K562 (cell line): Measurements from ENCODE around the gene NCOA3. TPM values are rescaled to one million over a fixed set of nuclear protein-coding genes. Genes with fewer than 3 reads are reported as not detected.

Experiments used
- ADNP ChIP-seq: fragments of 200-800 bp; sonication (Bioruptor generic); IDR thresholded peaks from 2 replicates; pipeline ENCODE4 v1.6.1; 2016; ENCODE audit warnings: missing genetic modification characterization, missing compliant biosample characterization
- CBX1 ChIP-seq: sonication (generic); IDR thresholded peaks from 2 replicates; pipeline ENCODE4 v1.6.1; 2016; ENCODE audit warnings: antibody characterized with exemption, low read depth, mild to moderate bottlenecking
- CBX3 ChIP-seq, 2 experiments: IDR thresholded peaks; 1 replicate in 1 of 2; 2 replicates in 1 of 2; pipeline ENCODE4 v1.6.1; 2012; ENCODE audit warnings: inconsistent platforms in 2 of 2, low read length in 2 of 2, borderline replicate concordance in 1 of 2, control low read depth in 1 of 2
- CBX8 ChIP-seq: fragments of 200-600 bp; sonication (generic); IDR thresholded peaks from 2 replicates; pipeline ENCODE4 v1.6.1; 2012; ENCODE audit warnings: borderline replicate concordance, mixed run types, low read depth, mild to moderate bottlenecking, moderate library complexity, mixed read lengths, low read length, control low read depth, inconsistent platforms; ENCODE audit not compliant: poor library complexity, severe bottlenecking; ENCODE audit errors: extremely low read depth
- CC2D1A ChIP-seq: fragments of 450-650 bp; IDR thresholded peaks from 2 replicates; pipeline ENCODE4 v1.6.1; 2017; ENCODE audit warnings: mild to moderate bottlenecking
- HDAC6 ChIP-seq: IDR thresholded peaks from 2 replicates; pipeline ENCODE4 v1.6.1; 2012; ENCODE audit warnings: low read depth, mild to moderate bottlenecking, control low read depth, inconsistent platforms, low read length, moderate library complexity
- KLF1 ChIP-seq: fragments of 450-650 bp; IDR thresholded peaks from 2 replicates; pipeline ENCODE4 v1.6.1; 2016; ENCODE audit warnings: missing genetic modification characterization, missing compliant biosample characterization
- NCOA1 ChIP-seq: fragments of 450-650 bp; IDR thresholded peaks from 2 replicates; pipeline ENCODE4 v1.6.1; 2016; ENCODE audit warnings: low read depth
- PHF21A ChIP-seq: fragments of 450-650 bp; IDR thresholded peaks from 2 replicates; pipeline ENCODE4 v1.6.1; 2017; ENCODE audit warnings: low read depth, borderline replicate concordance
- PREB ChIP-seq: sonication (generic); formaldehyde crosslinking; IDR thresholded peaks from 2 replicates; pipeline ENCODE4 v1.8.1; 2023; ENCODE audit warnings: mild to moderate bottlenecking, missing genetic modification reagents
- PRPF4 ChIP-seq: fragments of 200-400 bp; formaldehyde crosslinking; IDR thresholded peaks from one replicate; pipeline ENCODE4 v1.6.1; 2017; ENCODE audit warnings: low read length, low read depth, mild to moderate bottlenecking; ENCODE audit not compliant: insufficient read depth, poor library complexity, severe bottlenecking
- RFX1 ChIP-seq: fragments of 450-650 bp; IDR thresholded peaks from 2 replicates; pipeline ENCODE4 v1.6.1; 2016; ENCODE audit warnings: mild to moderate bottlenecking, moderate library complexity
- SRSF3 ChIP-seq: fragments of 200-400 bp; formaldehyde crosslinking; IDR thresholded peaks from 2 replicates; pipeline ENCODE4 v1.6.1; 2016; ENCODE audit warnings: mild to moderate bottlenecking, low read length, moderate library complexity; ENCODE audit not compliant: insufficient read depth
- TAF15 ChIP-seq: fragments of 200-400 bp; formaldehyde crosslinking; IDR thresholded peaks from 2 replicates; pipeline ENCODE4 v1.6.1; 2017; ENCODE audit warnings: mild to moderate bottlenecking, low read depth, low read length, moderate library complexity
- XRCC3 ChIP-seq: fragments of 450-650 bp; IDR thresholded peaks from 2 replicates; pipeline ENCODE4 v1.6.1; 2017; ENCODE audit warnings: mild to moderate bottlenecking, moderate library complexity
- ZBTB11 ChIP-seq, 3 experiments: fragments of 200-800 bp in 1 of 3; fragments of 250-450 bp in 1 of 3; fragments of 450-650 bp in 1 of 3; sonication (Bioruptor Pico) in 1 of 3; sonication (Bioruptor generic) in 1 of 3; formaldehyde crosslinking in 1 of 3; IDR thresholded peaks; 2 replicates each; pipeline versions ENCODE4 v1.6.1 to v1.8.0; 2016 to 2022; ENCODE audit warnings: mild to moderate bottlenecking in 2 of 3, missing genetic modification characterization in 2 of 3, missing compliant biosample characterization in 1 of 3, moderate library complexity in 1 of 3
- ZC3H11A ChIP-seq: IDR thresholded peaks from 2 replicates; pipeline ENCODE4 v1.6.1; 2012; ENCODE audit warnings: low read depth, low read length, improper control_type of control experiment
- ZC3H8 ChIP-seq: fragments of 450-650 bp; IDR thresholded peaks from 2 replicates; pipeline ENCODE4 v1.6.1; 2017
- ZNF280A ChIP-seq: fragments of 450-650 bp; IDR thresholded peaks from 2 replicates; pipeline ENCODE4 v1.6.1; 2018; ENCODE audit warnings: mild to moderate bottlenecking, low read depth; ENCODE audit not compliant: partially characterized antibody
- ZNF282 ChIP-seq: sonication (generic); formaldehyde crosslinking; IDR thresholded peaks from 2 replicates; pipeline ENCODE4 v1.8.1; 2023; ENCODE audit warnings: missing genetic modification reagents
- ZNF551 ChIP-seq: fragments of 250-450 bp; sonication (Bioruptor Pico); IDR thresholded peaks from 2 replicates; pipeline ENCODE4 v1.5.0; 2021; ENCODE audit warnings: mild to moderate bottlenecking, moderate library complexity
- ZNF57 ChIP-seq: fragments of 450-650 bp; formaldehyde crosslinking; IDR thresholded peaks from 2 replicates; pipeline ENCODE4 v1.4.0; 2020; ENCODE audit warnings: mild to moderate bottlenecking, moderate library complexity
- ZNF699 ChIP-seq: fragments of 250-450 bp; sonication (Bioruptor Pico); IDR thresholded peaks from 2 replicates; pipeline ENCODE4 v1.8.0; 2021; ENCODE audit warnings: mild to moderate bottlenecking, moderate library complexity; ENCODE audit not compliant: insufficient replicate concordance
- polyA plus RNA-seq, 8 experiments: library from polyadenylated mRNA; depleted of rRNA in 4 of 8; stranded (reverse) in 5 of 8; unstranded in 3 of 8; fragments of >200 nt; fragmentation: Nextera tagmentation in 2 of 8; fragmentation: Illumina TruSeq in 1 of 8; extraction: Ambion mirVana in 2 of 8; extraction: Trizol in 1 of 8; gene quantifications; 2 replicates each; pipeline versions ENCODE4 v1.2.1 to v1.2.3, GENCODE V29; 2011 to 2014; ENCODE audit warnings: inconsistent platforms in 1 of 8, missing spikeins in 1 of 8
- total RNA-seq, 7 experiments: library from RNA; depleted of rRNA in 6 of 7; stranded (reverse); fragments of >200 nt in 6 of 7; fragmentation: Illumina TruSeq in 2 of 7; extraction: Trizol in 2 of 7; gene quantifications; 2 replicates each; pipeline versions ENCODE4 v1.2.1 to v1.2.3, GENCODE V29; 2011 to 2021; ENCODE audit warnings: low replicate concordance in 1 of 7

The NCOA3 gene
- total and polyA plus RNA-seq, 9 of the 15 experiments (the other 6 are each of a cell fraction or from before 2014, with no cell fraction given), result 3.2 to 24.3 (median 14.4) TPM

- TF ChIP-seq CBX3 (IDR thresholded peaks at IDR 0.05; ENCODE audit: borderline replicate concordance in 1 of 2, low read length in 2 of 2), result peak in 1 of 2 experiments; percentile 96; a peak in 2 of 3 replicates
- no peak for TF ChIP-seq PRPF4
- no peak for TF ChIP-seq HDAC6
- peak; percentile 98 for TF ChIP-seq ZNF280A
- TF ChIP-seq ADNP, result no peak
- TF ChIP-seq RFX1, result no peak
- TF ChIP-seq ZC3H11A, result no peak
- TF ChIP-seq ZNF551, result no peak
- TF ChIP-seq ZNF57, result no peak
- no peak for TF ChIP-seq PHF21A
- TF ChIP-seq PREB (CRISPR knock-in tag), result no peak
- no peak for TF ChIP-seq ZNF699
- 0 out of 2 replicates have a peak, but pooled peaks have one; percentile 30 for TF ChIP-seq CC2D1A
- TF ChIP-seq CBX8, result no peak
- no peak for TF ChIP-seq TAF15
- no peak for TF ChIP-seq NCOA1
- TF ChIP-seq ZC3H8, result no peak
- TF ChIP-seq CBX1, result peak; percentile 98
- TF ChIP-seq ZBTB11 (CRISPR knock-in tag; IDR thresholded peaks at IDR 0.05), result peak in 1 of 3 experiments; percentile 43; a peak in 1 of 6 replicates
- TF ChIP-seq KLF1 (tag), result no peak
- 0 out of 2 replicates have a peak, but pooled peaks have one; percentile 71 for TF ChIP-seq XRCC3
- no peak for TF ChIP-seq ZNF282 (CRISPR knock-in tag)
- TF ChIP-seq SRSF3, result no peak
These were observed 19.5 kb downstream of the NCOA3 start (continued) for GRCh38 chr20:47521059-47521808.
